ENCODE measurements around the gene OASL.

The OASL gene

DNA sequence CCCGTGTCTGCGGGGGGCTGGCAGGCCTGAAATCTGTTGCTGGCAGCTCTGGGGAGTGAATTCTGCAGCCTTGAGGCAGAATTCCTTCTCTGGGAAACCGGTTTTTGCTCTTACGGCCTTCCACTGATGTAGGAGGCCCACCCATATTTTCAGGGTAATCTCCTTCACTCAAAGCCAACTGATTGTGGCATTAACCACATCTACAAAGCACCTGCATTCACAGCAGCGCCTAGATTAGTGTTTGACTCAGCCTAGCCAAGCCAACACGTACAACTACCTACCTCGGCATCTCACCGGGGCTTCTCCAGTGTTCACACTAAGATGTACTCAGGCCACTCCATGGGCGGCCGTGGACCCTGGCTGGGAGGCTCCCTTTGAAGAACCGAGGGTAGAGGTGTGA is 38.5 kb downstream of the OASL start:
- H3K36me3 ChIP-seq (ENCODE audit: insufficient read depth, low read length), result peaks cover 18% of the 10 kb centered on the region; the same call in 1 of the 2 replicates
- H3K4me3 ChIP-seq, result no peak overlapping the region
- TF ChIP-seq POLR2AphosphoS5 (IDR thresholded peaks at IDR 0.05; ENCODE audit: borderline replicate concordance, low read depth, low read length), result no peak
- TF ChIP-seq EZH2 (IDR thresholded peaks at IDR 0.05), result no peak
- TF ChIP-seq FOXP2 (optimal IDR thresholded peaks at IDR 0.05; ENCODE audit: control extremely low read depth, extremely low read length, insufficient read depth), result no peak
- no peak for DNase-seq (ENCODE audit: low read depth, low spot score)
- no peak overlapping the region for H3K9ac ChIP-seq (ENCODE audit: insufficient read length)
- no peak overlapping the region for H3K27ac ChIP-seq
- no peaks in the 10 kb centered on the region for H3K9me3 ChIP-seq (ENCODE audit: low read depth, low read length)

DNA sequence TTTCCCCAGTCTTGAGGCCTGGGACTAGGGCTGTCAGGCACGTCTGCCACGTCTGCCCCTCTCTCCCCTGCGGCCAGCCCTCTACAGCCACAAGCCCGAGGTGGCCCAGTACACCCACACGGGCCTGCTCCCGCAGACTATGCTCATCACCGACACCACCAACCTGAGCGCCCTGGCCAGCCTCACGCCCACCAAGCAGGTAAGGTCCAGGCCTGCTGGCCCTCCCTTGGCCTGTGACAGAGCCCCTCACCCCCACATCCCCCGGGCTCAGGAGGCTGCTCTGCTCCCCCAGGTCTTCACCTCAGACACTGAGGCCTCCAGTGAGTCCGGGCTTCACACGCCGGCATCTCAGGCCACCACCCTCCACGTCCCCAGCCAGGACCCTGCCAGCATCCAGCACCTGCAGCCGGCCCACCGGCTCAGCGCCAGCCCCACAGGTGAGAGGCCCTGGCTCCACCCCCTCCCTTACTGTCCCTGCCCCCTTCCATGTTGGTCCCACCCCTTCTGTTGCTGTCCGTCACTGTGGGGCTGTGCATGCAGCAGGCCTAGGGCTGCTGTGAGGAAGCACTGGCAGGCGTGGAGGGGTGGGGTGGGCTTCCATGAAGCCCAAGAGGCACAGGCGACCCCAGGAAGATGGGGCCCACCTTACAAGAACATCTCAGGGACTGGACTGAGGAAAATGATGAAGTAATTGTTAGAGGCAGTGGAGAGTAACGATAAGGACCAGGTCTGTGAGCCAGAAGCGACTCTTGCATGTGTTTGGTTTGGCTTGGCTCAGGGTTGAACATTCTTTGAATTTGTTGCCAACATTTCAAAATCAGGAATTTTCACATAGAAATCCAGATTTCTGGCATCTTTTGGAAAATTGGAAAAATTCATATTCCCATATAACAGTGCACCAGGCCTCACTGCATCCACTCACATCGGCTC is 39.6 kb downstream of the OASL start:
- H3K9me3 ChIP-seq (ENCODE audit: low read depth, low read length), result no peaks in the 10 kb centered on the region
- no peak overlapping the region for H3K27ac ChIP-seq
- no peak; the same call in 1 of the 2 replicates for TF ChIP-seq POLR2AphosphoS5 (IDR thresholded peaks at IDR 0.05; ENCODE audit: borderline replicate concordance, low read depth, low read length)
- TF ChIP-seq EZH2 (IDR thresholded peaks at IDR 0.05), result no peak
- no peak for DNase-seq (ENCODE audit: low read depth, low spot score)
- no peak overlapping the region for H3K4me3 ChIP-seq
- no peak overlapping the region for H3K9ac ChIP-seq (ENCODE audit: insufficient read length)
- peaks cover 14% of the 10 kb centered on the region; the same call in 1 of the 2 replicates for H3K36me3 ChIP-seq (ENCODE audit: insufficient read depth, low read length)

DNA sequence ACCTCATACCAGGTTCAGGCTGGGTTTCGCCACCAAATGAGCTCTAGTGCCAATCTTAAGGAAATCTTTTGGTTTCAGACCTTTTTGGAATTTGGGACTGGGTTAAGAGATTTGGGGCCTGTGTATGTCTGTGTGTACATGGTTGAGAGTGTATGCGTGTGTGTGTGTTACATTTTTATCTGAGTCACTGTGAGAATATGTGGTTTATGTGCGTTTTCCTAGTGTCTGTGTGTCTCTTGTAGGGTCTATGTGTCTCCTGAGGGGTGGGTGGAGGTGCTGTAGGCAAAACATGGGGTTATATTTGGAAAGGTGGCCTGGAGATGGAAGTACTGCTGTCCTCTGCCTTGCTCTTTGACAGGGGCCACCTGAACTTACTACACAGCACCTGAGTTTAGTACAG is 40.6 kb downstream of the OASL start:
- no peak overlapping the region for H3K27ac ChIP-seq
- H3K9ac ChIP-seq (ENCODE audit: insufficient read length), result no peak overlapping the region
- no peaks in the 10 kb centered on the region for H3K9me3 ChIP-seq (ENCODE audit: low read depth, low read length)
- H3K4me3 ChIP-seq, result no peak overlapping the region
- H3K36me3 ChIP-seq (ENCODE audit: insufficient read depth, low read length), result peaks cover 4% of the 10 kb centered on the region; the same call in 1 of the 2 replicates
- TF ChIP-seq EZH2 (IDR thresholded peaks at IDR 0.05), result no peak
- TF ChIP-seq FOXP2 (optimal IDR thresholded peaks at IDR 0.05; ENCODE audit: control extremely low read depth, extremely low read length, insufficient read depth), result no peak
- TF ChIP-seq POLR2AphosphoS5 (IDR thresholded peaks at IDR 0.05; ENCODE audit: borderline replicate concordance, low read depth, low read length), result no peak
- DNase-seq (ENCODE audit: low read depth, low spot score), result no peak

DNA sequence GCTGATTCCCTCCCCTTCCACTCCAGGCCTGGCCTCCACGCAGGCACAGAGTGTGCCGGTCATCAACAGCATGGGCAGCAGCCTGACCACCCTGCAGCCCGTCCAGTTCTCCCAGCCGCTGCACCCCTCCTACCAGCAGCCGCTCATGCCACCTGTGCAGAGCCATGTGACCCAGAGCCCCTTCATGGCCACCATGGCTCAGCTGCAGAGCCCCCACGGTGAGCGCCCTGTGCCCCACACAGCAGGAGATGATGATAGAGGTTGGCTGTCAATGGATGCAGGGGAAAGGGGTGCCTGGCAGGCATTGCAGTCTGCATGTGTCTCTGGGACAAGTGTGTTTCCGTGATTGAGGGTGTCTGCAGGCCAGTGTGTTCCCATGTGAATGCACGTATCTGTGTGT is 41.6 kb downstream of the OASL start:
- DNase-seq (ENCODE audit: low read depth, low spot score), result no peak
- Histone ChIP-seq H3K9ac (ENCODE audit: insufficient read length) (no peak overlapping the region), H3K4me3 (no peak overlapping the region), H3K27ac (no peak overlapping the region), H3K9me3 (ENCODE audit: low read depth, low read length) (no peaks in the 10 kb centered on the region), H3K36me3 (ENCODE audit: insufficient read depth, low read length) (no peaks in the 10 kb centered on the region)
- TF ChIP-seq POLR2AphosphoS5 (IDR thresholded peaks at IDR 0.05; ENCODE audit: borderline replicate concordance, low read depth, low read length), result no peak
- no peak for TF ChIP-seq FOXP2 (optimal IDR thresholded peaks at IDR 0.05; ENCODE audit: control extremely low read depth, extremely low read length, insufficient read depth)
- TF ChIP-seq EZH2 (IDR thresholded peaks at IDR 0.05), result no peak

DNA sequence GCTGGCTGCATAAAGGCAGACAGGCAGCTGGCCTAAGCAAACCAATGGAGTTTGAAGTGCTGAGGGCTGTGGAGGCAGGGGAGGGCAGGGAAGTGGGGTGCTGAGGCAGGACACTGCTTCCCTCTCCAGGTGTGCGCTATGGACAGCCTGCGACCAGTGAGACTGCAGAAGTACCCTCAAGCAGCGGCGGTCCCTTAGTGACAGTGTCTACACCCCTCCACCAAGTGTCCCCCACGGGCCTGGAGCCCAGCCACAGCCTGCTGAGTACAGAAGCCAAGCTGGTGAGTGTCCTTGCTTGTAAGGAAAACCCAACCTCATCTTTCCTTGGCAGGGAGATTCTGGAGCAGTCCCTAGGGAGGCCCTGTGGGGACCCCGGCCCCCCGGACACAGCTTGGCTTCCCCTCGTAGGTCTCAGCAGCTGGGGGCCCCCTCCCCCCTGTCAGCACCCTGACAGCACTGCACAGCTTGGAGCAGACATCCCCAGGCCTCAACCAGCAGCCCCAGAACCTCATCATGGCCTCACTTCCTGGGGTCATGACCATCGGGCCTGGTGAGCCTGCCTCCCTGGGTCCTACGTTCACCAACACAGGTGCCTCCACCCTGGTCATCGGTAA is 42.8 kb downstream of the OASL start:
- Histone ChIP-seq H3K36me3 (ENCODE audit: insufficient read depth, low read length) (no peaks in the 10 kb centered on the region), H3K27ac (no peak overlapping the region), H3K4me3 (no peak overlapping the region), H3K9me3 (ENCODE audit: low read depth, low read length) (no peaks in the 10 kb centered on the region), H3K9ac (ENCODE audit: insufficient read length) (no peak overlapping the region)
- no peak for TF ChIP-seq EZH2 (IDR thresholded peaks at IDR 0.05)
- TF ChIP-seq FOXP2 (optimal IDR thresholded peaks at IDR 0.05; ENCODE audit: control extremely low read depth, extremely low read length, insufficient read depth), result no peak
- DNase-seq (ENCODE audit: low read depth, low spot score), result no peak

DNA sequence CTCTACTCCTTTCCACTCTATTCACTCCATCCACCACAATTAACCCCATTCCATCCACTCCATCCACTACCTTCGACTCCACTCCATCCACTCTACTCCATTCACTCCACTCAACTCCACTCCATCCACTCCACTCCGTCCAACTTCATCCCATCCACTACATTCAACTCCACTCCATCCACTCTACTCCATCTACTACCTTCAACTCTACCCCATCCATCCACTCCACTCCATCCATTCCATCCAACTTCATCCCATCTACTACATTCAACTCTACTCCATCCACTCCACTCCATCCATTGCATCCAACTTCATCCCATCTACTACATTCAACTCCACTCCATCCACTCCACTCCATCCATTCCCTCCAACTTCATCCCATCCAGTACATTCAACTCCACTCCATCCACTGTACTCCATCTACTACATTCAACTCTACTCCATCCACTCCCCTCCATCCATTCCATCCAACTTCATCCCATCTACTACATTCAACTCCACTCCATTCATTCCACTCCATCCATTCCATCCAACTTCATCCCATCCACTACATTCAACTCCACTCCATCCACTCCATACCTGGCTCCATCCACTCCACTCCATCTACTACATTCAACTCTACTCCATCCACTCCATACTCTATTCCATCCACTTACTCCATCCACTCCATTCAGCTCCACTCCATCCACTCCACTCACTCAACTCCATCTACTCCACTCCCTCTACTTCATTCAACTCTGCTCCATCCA is 44.3 kb downstream of the OASL start:
- H3K9ac ChIP-seq (ENCODE audit: insufficient read length), result no peak overlapping the region
- no peaks in the 10 kb centered on the region for H3K9me3 ChIP-seq (ENCODE audit: low read depth, low read length)
- H3K36me3 ChIP-seq (ENCODE audit: insufficient read depth, low read length), result no peaks in the 10 kb centered on the region
- no peak overlapping the region for H3K4me3 ChIP-seq
- no peak overlapping the region for H3K27ac ChIP-seq
- TF ChIP-seq EZH2 (IDR thresholded peaks at IDR 0.05), result no peak
- no peak for TF ChIP-seq POLR2AphosphoS5 (IDR thresholded peaks at IDR 0.05; ENCODE audit: borderline replicate concordance, low read depth, low read length)
- TF ChIP-seq FOXP2 (optimal IDR thresholded peaks at IDR 0.05; ENCODE audit: control extremely low read depth, extremely low read length, insufficient read depth), result no peak
- no peak for DNase-seq (ENCODE audit: low read depth, low spot score)

DNA sequence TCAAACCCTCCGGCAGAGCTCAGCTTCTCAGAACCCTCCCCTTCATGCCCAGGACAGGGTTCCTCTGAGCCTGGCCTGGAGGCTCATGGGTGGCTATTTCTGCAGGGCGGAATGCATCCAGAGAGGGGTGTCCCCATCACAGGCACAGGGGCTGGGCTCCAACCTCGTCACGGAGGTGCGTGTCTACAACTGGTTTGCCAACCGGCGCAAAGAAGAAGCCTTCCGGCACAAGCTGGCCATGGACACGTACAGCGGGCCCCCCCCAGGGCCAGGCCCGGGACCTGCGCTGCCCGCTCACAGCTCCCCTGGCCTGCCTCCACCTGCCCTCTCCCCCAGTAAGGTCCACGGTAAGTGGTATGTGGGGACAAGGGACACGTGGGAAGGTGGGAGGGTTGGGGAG is 45.0 kb downstream of the OASL start:
- Histone ChIP-seq H3K9me3 (ENCODE audit: low read depth, low read length) (no peaks in the 10 kb centered on the region), H3K27ac (no peak overlapping the region), H3K4me3 (no peak overlapping the region), H3K9ac (ENCODE audit: insufficient read length) (no peak overlapping the region), H3K36me3 (ENCODE audit: insufficient read depth, low read length) (no peaks in the 10 kb centered on the region)
- no peak for DNase-seq (ENCODE audit: low read depth, low spot score)
- TF ChIP-seq POLR2AphosphoS5 (IDR thresholded peaks at IDR 0.05; ENCODE audit: borderline replicate concordance, low read depth, low read length), result no peak
- TF ChIP-seq FOXP2 (optimal IDR thresholded peaks at IDR 0.05; ENCODE audit: control extremely low read depth, extremely low read length, insufficient read depth), result no peak
- no peak for TF ChIP-seq EZH2 (IDR thresholded peaks at IDR 0.05)

DNA sequence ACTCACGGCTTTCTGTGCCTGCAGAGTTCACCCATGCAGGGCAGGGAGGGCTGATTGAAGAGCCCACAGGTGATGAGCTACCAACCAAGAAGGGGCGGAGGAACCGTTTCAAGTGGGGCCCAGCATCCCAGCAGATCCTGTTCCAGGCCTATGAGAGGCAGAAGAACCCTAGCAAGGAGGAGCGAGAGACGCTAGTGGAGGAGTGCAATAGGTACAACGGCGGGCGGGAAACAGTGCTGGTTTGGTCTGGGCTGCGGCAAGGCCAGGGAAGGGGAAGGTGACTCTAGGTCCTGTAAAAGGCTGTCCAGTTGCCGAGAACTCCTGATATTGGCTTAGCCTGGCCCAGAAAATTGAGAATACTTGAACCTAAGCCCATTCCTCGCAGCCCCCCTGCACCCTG is 45.5 kb downstream of the OASL start:
- H3K27ac ChIP-seq, result no peak overlapping the region
- H3K9ac ChIP-seq (ENCODE audit: insufficient read length), result no peak overlapping the region
- H3K9me3 ChIP-seq (ENCODE audit: low read depth, low read length), result no peaks in the 10 kb centered on the region
- no peaks in the 10 kb centered on the region for H3K36me3 ChIP-seq (ENCODE audit: insufficient read depth, low read length)
- DNase-seq (ENCODE audit: low read depth, low spot score), result no peak
- no peak overlapping the region for H3K4me3 ChIP-seq
- TF ChIP-seq EZH2 (IDR thresholded peaks at IDR 0.05) (no peak), POLR2AphosphoS5 (IDR thresholded peaks at IDR 0.05; ENCODE audit: borderline replicate concordance, low read depth, low read length) (no peak), FOXP2 (optimal IDR thresholded peaks at IDR 0.05; ENCODE audit: control extremely low read depth, extremely low read length, insufficient read depth) (no peak)
